GM18519 (cell line): ENCODE results near the gene L3MBTL4.
A peak's percentile ranks its signal among the peaks of the same experiment; 100 is the strongest.

ENCODE experiments used
- ATAC-seq: cut with Tn5 transposase; IDR thresholded peaks from one replicate; pipeline ENCODE4 v1.9.1; 2021; ENCODE audit warnings: mild to moderate bottlenecking, moderate library complexity; ENCODE audit not compliant: unreplicated experiment, low FRiP score

Gene L3MBTL4

GRCh38 chr18:6367208-6367607 lies 47.5 kb downstream of the L3MBTL4 start:
- ATAC-seq: no peak

GRCh38 chr18:6366776-6367175 lies 47.9 kb downstream of the L3MBTL4 start:
- no peak for ATAC-seq

GRCh38 chr18:6365385-6365784 lies 49.3 kb downstream of the L3MBTL4 start:
- ATAC-seq: no peak

GRCh38 chr18:6363216-6363615 lies 51.5 kb downstream of the L3MBTL4 start:
- peak; percentile 64 for ATAC-seq

GRCh38 chr18:6362559-6363129 lies 52.1 kb downstream of the L3MBTL4 start:
- no peak for ATAC-seq

- no peak for ATAC-seq
These were observed 57.0 kb downstream of the L3MBTL4 start for GRCh38 chr18:6357668-6358067.

GRCh38 chr18:6355789-6356589 lies 58.7 kb downstream of the L3MBTL4 start:
- no peak for ATAC-seq

- no peak for ATAC-seq
These were observed 62.4 kb downstream of the L3MBTL4 start for GRCh38 chr18:6352275-6352674.

GRCh38 chr18:6342990-6343389 lies 71.7 kb downstream of the L3MBTL4 start:
- no peak for ATAC-seq

- ATAC-seq: no peak
These were observed 73.0 kb downstream of the L3MBTL4 start for GRCh38 chr18:6341709-6342108.

GRCh38 chr18:6341303-6341702 lies 73.4 kb downstream of the L3MBTL4 start:
- no peak for ATAC-seq

- ATAC-seq: no peak
These were observed 74.6 kb downstream of the L3MBTL4 start for GRCh38 chr18:6340121-6340520.

- no peak for ATAC-seq
These were observed 78.5 kb downstream of the L3MBTL4 start for GRCh38 chr18:6336239-6336638.

GRCh38 chr18:6333981-6334380 lies 80.7 kb downstream of the L3MBTL4 start:
- ATAC-seq: no peak

GRCh38 chr18:6331872-6332271 lies 82.8 kb downstream of the L3MBTL4 start:
- ATAC-seq: no peak

GRCh38 chr18:6330786-6331185 lies 83.9 kb downstream of the L3MBTL4 start:
- ATAC-seq: no peak

GRCh38 chr18:6328621-6329010 lies 86.1 kb downstream of the L3MBTL4 start:
- no peak for ATAC-seq

GRCh38 chr18:6327895-6328620 lies 86.7 kb downstream of the L3MBTL4 start:
- no peak for ATAC-seq

- no peak for ATAC-seq
These were observed 87.2 kb downstream of the L3MBTL4 start for GRCh38 chr18:6327485-6327884.

- ATAC-seq: no peak
These were observed 88.1 kb downstream of the L3MBTL4 start for GRCh38 chr18:6326566-6326965.

GRCh38 chr18:6323319-6323889 lies 91.3 kb downstream of the L3MBTL4 start:
- no peak for ATAC-seq
